ENCODE measurements around the gene TRIM72. TPM values are rescaled to one million over a fixed set of nuclear protein-coding genes. Genes with fewer than 3 reads are reported as not detected.
"Not testable (repeated sequence)": the region's sequence is repeated elsewhere in the genome, so short reads cannot be mapped to it uniquely, and the experiment has no call there.

Gene TRIM72
- polyA plus RNA-seq, 4 donors, result 0.04 to 0.15 (median 0.11) TPM

- no peak for DNase-seq (ENCODE audit: low read depth in 4 of 4, low spot score in 3 of 4)
These were observed 878 bp downstream of the TRIM72 start for GRCh38 chr16:31214708-31215286.

DNA sequence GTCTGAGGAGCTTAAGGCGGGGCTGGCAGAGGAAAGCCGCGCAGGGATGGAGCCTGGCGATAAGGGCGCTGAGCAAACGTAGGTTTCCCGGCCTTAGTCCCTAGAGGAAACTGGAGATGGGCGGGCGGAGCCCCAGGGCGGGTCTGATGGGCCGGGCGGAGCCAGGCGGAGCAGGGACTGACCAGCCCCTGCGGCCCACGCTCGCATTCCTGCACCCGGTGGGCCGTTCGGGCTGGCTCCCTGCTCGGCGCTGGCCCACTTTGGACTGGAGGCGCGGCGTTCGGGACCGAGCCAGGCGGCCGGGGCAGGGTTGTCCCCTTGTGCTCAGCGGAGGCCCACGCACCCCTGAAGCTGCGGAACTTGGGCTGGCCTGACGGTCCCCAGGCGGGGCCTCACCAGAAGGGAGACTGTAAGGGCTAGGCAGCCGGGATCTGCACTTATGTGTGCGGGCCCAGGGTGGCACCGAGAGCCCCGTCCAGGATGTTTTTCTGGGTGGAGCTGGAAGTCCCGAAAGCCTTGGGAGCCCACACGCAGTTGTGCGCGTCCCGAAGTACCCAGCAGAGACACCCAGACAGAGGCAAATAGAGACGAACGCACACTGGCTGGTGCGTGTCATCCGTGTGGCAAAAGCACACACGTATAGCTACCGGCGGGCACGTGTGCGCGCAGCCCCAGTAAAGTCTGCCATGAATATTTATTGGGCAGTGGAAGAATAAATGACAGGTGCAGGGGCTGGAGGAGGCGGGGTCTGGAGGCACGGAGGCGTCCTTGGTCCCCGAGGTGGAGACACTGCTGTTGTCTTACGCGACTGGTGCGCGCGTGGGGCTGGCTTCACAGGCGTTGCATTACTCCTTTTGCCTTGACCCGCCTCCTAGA lies 1.6 kb downstream of the TRIM72 start:
- no peak for DNase-seq (ENCODE audit: low read depth in 4 of 4, low spot score in 3 of 4)

DNA sequence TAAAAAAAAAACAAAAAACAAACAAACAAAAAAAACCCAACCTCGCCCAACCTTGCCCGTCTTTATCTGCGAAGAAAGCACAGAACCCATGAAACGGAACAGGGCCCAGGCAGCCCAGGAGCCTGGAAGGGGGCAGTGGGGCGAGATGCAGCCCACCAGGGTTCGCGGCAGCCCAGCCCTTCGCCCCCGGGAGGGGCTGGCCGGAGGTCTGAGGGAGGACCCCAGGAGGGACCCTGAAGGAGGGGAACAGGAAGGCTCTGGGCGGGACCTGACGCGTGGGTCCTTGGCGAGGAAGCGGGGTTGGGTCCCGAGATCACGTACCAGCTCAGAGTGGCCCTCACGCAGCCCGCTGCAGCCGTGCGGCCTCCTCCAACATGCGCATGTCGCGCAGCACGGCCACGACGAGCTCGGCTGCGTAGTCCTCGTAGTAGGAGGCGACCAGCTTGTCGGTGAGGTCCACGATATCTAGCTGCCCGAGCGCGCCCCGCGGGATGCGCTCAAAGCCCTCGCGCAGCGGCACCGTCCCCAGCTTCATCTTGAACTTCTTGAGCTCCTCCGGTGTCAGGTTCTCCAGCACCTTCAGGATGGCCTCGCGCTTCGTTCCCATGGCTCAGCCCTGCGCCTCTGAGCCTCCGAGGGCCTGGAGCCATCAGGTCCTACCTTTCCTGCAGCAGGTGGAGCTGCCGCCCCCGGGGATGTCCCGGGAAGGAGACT lies 2.7 kb downstream of the TRIM72 start, which contains the start of gene PYDC1:
Gene PYDC1 (minus strand): TSS at position 714 of the 714 bp plus-strand sequence. CDS start 107 bp downstream, at position 607.
- DNase-seq (ENCODE audit: low read depth in 4 of 4, low spot score in 3 of 4), result no peak

DNA sequence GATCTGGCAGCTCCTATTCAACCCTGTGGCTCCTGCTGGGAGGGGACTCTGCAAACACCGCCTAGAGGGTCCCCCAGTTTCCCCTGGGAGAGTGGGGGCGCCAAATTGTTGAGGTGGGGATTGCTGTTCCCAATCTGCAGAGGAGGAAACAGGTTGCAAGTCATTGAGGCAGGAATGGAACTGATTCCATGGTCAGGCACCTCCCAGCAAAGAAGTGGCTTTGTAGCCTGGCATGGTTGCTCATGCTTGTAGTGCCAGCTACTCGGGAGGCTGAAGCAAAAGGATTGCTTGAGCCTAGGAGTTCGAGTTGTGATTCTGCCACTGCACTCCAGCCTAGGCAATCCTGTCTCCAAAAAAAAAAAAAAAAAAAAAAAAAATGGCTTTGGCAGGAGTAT lies 3.2 kb downstream of the TRIM72 start:
- no peak for DNase-seq (ENCODE audit: low read depth in 4 of 4, low spot score in 3 of 4)

DNA sequence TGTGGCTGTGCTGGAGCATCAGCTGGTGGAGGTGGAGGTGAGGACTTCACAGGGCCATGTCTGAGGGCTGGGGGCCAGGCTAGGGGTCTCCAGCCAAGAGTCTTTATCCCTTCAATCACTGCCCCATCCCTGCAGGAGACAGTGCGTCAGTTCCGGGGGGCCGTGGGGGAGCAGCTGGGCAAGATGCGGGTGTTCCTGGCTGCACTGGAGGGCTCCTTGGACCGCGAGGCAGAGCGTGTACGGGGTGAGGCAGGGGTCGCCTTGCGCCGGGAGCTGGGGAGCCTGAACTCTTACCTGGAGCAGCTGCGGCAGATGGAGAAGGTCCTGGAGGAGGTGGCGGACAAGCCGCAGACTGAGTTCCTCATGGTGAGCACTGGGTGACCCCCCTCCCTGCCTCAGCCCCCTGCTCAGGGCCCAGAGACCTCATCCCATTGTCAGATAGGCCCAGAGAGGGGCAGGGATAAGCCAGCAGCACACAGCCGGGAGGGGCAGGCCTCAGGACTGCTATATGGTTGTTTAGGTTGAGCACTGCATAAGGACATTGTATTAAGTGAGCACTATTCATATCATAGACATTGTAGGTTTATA lies 5.3 kb downstream of the TRIM72 start:
- no peak for DNase-seq (ENCODE audit: low read depth in 4 of 4, low spot score in 3 of 4)

DNA sequence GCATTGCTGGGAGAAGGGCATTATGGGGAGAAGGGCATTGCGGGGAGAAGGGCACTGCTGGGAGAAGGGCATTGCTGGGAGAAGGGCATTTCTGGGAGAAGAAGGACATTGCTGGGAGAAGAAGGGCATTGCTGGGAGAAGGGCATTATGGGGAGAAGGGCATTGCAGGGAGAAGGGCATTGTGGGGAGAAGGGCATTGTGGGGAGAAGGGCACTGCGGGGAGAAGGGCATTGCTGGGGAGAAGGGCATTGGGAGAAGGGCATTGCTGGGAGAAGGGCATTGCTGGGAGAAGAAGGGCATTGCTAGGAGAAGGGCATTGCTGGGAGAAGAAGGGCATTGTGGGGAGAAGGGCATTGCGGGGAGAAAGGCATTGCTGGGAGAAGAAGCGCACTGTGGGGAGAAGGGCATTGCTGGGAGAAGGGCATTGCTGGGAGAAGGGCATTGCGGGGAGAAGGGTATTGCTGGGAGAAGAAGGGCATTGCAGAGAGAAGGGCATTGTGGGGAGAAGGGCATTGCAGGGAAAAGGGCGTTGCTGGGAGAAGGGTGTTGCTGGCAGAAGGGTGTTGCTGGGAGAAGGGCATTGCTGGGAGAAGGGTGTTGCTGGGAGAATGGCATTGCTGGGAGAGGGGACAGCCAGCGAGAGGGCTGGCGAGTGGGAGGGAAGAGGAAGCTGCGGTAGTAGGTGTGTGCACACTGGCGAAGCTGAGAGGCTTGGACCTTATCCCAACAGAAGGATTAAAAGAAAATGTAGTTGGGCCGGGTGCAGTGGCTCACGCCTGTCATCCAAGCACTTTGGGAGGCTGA lies 7.6 kb downstream of the TRIM72 start:
- no peak for DNase-seq (ENCODE audit: low read depth in 4 of 4, low spot score in 3 of 4)

DNA sequence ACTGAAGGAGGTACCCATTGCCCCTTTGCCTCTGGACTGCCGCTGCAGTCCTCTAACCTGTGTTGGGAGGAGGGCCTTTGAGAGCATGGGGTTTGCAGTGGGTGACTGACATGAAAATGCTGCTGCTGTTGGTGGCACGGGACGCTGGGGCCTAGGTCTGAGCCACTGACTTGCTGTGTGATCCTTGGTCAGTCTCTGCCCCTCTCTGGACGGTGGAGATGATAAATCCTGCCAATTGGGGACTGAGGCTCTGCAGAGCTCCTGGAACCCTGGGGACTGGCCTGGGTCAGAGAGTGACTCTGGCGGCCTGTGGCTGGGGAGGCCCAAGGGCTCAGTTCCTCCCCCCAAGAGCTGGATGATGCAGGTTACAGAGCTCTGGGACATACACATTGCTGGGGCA lies 9.1 kb downstream of the TRIM72 start:
- no peak for DNase-seq (ENCODE audit: low read depth in 4 of 4, low spot score in 3 of 4)

DNA sequence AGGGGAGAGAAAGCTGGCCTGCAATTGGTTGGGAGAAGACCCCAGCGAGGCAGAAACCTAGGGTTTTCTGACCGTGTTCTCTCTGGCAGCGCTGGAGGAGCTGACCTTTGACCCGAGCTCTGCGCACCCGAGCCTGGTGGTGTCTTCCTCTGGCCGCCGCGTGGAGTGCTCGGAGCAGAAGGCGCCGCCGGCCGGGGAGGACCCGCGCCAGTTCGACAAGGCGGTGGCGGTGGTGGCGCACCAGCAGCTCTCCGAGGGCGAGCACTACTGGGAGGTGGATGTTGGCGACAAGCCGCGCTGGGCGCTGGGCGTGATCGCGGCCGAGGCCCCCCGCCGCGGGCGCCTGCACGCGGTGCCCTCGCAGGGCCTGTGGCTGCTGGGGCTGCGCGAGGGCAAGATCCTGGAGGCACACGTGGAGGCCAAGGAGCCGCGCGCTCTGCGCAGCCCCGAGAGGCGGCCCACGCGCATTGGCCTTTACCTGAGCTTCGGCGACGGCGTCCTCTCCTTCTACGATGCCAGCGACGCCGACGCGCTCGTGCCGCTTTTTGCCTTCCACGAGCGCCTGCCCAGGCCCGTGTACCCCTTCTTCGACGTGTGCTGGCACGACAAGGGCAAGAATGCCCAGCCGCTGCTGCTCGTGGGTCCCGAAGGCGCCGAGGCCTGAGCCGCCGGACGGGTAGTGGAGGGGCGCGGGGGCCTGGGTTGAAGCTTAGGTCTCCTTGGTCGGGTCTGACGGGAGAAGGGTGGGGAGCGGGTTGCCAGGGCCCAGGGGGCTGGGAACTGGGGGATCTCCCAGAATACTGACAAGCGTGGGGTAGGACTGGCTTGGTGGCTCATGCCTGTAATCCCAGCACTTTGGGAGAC lies 10.4 kb downstream of the TRIM72 start:
- no peak for DNase-seq (ENCODE audit: low read depth in 4 of 4, low spot score in 3 of 4)

GRCh38 chr16:31225193-31225592 lies 11.3 kb downstream of the TRIM72 start:
- DNase-seq (ENCODE audit: low read depth in 4 of 4, low spot score in 3 of 4), result no peak

GRCh38 chr16:31228206-31228605 lies 14.3 kb downstream of the TRIM72 start:
- no peak for DNase-seq (ENCODE audit: low read depth in 4 of 4, low spot score in 3 of 4)

- no peak for DNase-seq (ENCODE audit: low read depth in 4 of 4, low spot score in 3 of 4)
These were observed 15.6 kb downstream of the TRIM72 start for GRCh38 chr16:31229501-31229900.

- no peak for DNase-seq (ENCODE audit: low read depth in 4 of 4, low spot score in 3 of 4)
These were observed 24.1 kb downstream of the TRIM72 start for GRCh38 chr16:31238041-31238440.

DNA sequence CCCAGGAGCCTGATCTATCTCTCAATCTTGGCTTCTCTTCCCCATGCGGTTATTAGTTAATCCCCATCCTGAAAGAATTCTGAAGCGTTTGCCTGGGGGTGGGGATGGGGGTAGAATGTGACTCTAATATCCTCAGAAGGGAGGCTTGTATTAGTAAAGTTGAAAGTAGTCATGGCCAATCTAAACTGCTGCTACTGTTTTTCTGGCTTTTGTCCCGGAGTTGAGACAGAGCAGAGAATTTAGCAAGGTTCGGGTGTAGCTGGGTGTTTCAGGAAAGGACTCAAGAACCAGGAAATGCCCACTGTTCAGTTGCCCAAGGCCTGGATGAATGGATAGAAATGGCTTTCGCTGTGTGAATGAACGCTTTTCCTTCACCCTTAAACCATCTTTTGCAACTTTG lies 28.3 kb downstream of the TRIM72 start:
- DNase-seq (ENCODE audit: low read depth in 4 of 4, low spot score in 3 of 4), result no peak

GRCh38 chr16:31243734-31244670 lies 30.1 kb downstream of the TRIM72 start:
- no peak for DNase-seq (ENCODE audit: low read depth in 4 of 4, low spot score in 3 of 4)

DNA sequence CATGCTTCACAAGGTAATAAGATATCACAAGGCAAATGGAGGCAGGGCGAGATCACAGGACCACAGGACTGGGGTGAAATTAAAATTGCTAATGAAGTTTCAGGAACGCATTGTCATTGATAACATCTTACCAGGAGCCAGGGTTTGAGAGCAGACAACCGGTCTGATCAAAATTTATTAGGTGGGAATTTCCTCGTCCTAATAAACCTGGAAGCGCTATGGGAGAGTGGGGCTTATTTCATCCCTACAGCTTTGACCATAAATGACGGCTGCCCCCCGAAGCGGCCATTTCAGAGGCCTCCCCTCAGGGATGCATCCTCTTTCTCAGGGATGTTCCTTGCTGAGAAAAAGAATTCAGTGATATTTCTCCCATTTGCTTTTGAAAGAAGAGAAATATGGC lies 31.7 kb downstream of the TRIM72 start:
- DNase-seq (ENCODE audit: low read depth in 4 of 4, low spot score in 3 of 4), result not testable (repeated sequence)

- no peak for DNase-seq (ENCODE audit: low read depth in 4 of 4, low spot score in 3 of 4)
These were observed 32.4 kb downstream of the TRIM72 start for GRCh38 chr16:31246296-31246695.

DNA sequence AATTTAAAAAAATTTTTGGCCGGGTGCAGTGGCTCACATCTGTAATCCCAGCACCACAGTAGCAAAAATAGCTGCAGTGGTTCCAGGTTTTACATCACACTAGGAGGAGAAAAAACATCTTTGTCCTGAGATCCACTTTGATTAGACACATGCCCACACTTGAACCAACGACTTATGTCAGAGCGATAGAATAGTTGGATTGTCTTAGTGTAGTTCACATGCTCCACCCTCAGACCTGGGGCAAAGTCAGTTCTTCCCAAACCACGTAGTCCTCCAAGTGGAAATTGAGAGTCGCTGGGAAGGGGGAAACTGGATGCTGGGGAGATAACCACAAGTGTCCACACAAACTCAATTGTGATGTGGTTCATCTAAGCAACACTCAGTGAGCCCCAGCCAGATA lies 34.4 kb downstream of the TRIM72 start:
- no peak for DNase-seq (ENCODE audit: low read depth in 4 of 4, low spot score in 3 of 4)

GRCh38 chr16:31250782-31251384 lies 37.0 kb downstream of the TRIM72 start:
- no peak for DNase-seq (ENCODE audit: low read depth in 4 of 4, low spot score in 3 of 4)
